ENCODE measurements around the gene NOS1. TPM values are rescaled to one million over a fixed set of nuclear protein-coding genes. Genes with fewer than 3 reads are reported as not detected.

NOS1 gene
- total RNA-seq, 1 experiment from 2014 or later = 25.2 TPM

- BruUV-seq (replicated peaks) = no TSS peak
- H3K27ac ChIP-seq (ENCODE audit: low read depth, low read length, poor library complexity, severe bottlenecking) = no peak overlapping the region
- no peaks in the 10 kb centered on the region for H3K9me3 ChIP-seq (ENCODE audit: low read depth, low read length, poor library complexity, severe bottlenecking)
- no peaks in the 10 kb centered on the region for H3K27me3 ChIP-seq (replicated peaks; ENCODE audit: insufficient read depth, low read depth, low read length, poor library complexity)
- POLR2A ChIA-PET (ENCODE audit: low non-redundant PET) = interaction anchor here (0.6 kb wide), 1 partner anchor 777 kb away, joined by 13 read pairs; no protein-coding TSS in a partner anchor
- CTCF ChIA-PET = no interaction called here
- intact Hi-C loops (cut with micrococcal nuclease; ENCODE audit: unreplicated experiment) = no loop called here
- no peak for TF ChIP-seq EZH2 (IDR thresholded peaks at IDR 0.05; ENCODE audit: borderline replicate concordance, low read depth, low read length, poor library complexity, severe bottlenecking)
- no peak for TF ChIP-seq CTCF (conservative IDR thresholded peaks at IDR 0.05; ENCODE audit: low read depth, low read length)
- DNase-seq (ENCODE audit: low spot score) = no peak
- H3K36me3 ChIP-seq (ENCODE audit: insufficient read depth, low read length, poor library complexity, severe bottlenecking) = no peaks in the 10 kb centered on the region
- no peaks in the 10 kb centered on the region for H3K4me1 ChIP-seq (ENCODE audit: insufficient read depth, low read length, poor library complexity, severe bottlenecking)
- H3K4me3 ChIP-seq (ENCODE audit: low read depth, low read length, poor library complexity, severe bottlenecking) = no peak overlapping the region
Measured at GRCh38 chr12:117394491-117394890, 33.1 kb upstream of the NOS1 start.

- CTCF ChIA-PET = no interaction called here
- Histone ChIP-seq H3K4me3 (ENCODE audit: low read depth, low read length, poor library complexity, severe bottlenecking) (no peak overlapping the region), H3K27me3 (replicated peaks; ENCODE audit: insufficient read depth, low read depth, low read length, poor library complexity) (no peaks in the 10 kb centered on the region), H3K4me1 (ENCODE audit: insufficient read depth, low read length, poor library complexity, severe bottlenecking) (no peaks in the 10 kb centered on the region), H3K9me3 (ENCODE audit: low read depth, low read length, poor library complexity, severe bottlenecking) (no peaks in the 10 kb centered on the region), H3K36me3 (ENCODE audit: insufficient read depth, low read length, poor library complexity, severe bottlenecking) (no peaks in the 10 kb centered on the region), H3K27ac (ENCODE audit: low read depth, low read length, poor library complexity, severe bottlenecking) (no peak overlapping the region)
- TF ChIP-seq CTCF (conservative IDR thresholded peaks at IDR 0.05; ENCODE audit: low read depth, low read length) = no peak
- no peak for TF ChIP-seq EZH2 (IDR thresholded peaks at IDR 0.05; ENCODE audit: borderline replicate concordance, low read depth, low read length, poor library complexity, severe bottlenecking)
- no TSS peak for BruUV-seq (replicated peaks)
- intact Hi-C loops (cut with micrococcal nuclease; ENCODE audit: unreplicated experiment) = no loop called here
- POLR2A ChIA-PET (ENCODE audit: low non-redundant PET) = no interaction called here
- DNase-seq (ENCODE audit: low spot score) = no peak
Measured at GRCh38 chr12:117393656-117394055, 32.2 kb upstream of the NOS1 start.

GRCh38 chr12:117390866-117391265 lies 29.4 kb upstream of the NOS1 start:
- H3K9me3 ChIP-seq (ENCODE audit: low read depth, low read length, poor library complexity, severe bottlenecking) = no peaks in the 10 kb centered on the region
- no peaks in the 10 kb centered on the region for H3K36me3 ChIP-seq (ENCODE audit: insufficient read depth, low read length, poor library complexity, severe bottlenecking)
- no peak for DNase-seq (ENCODE audit: low spot score)
- ChIA-PET CTCF (no interaction called here), POLR2A (ENCODE audit: low non-redundant PET) (no interaction called here)
- H3K4me1 ChIP-seq (ENCODE audit: insufficient read depth, low read length, poor library complexity, severe bottlenecking) = no peaks in the 10 kb centered on the region
- H3K4me3 ChIP-seq (ENCODE audit: low read depth, low read length, poor library complexity, severe bottlenecking) = no peak overlapping the region
- H3K27me3 ChIP-seq (replicated peaks; ENCODE audit: insufficient read depth, low read depth, low read length, poor library complexity) = no peaks in the 10 kb centered on the region
- no peak overlapping the region for H3K27ac ChIP-seq (ENCODE audit: low read depth, low read length, poor library complexity, severe bottlenecking)
- TF ChIP-seq EZH2 (IDR thresholded peaks at IDR 0.05; ENCODE audit: borderline replicate concordance, low read depth, low read length, poor library complexity, severe bottlenecking) = no peak
- TF ChIP-seq CTCF (conservative IDR thresholded peaks at IDR 0.05; ENCODE audit: low read depth, low read length) = no peak
- intact Hi-C loops (cut with micrococcal nuclease; ENCODE audit: unreplicated experiment) = no loop called here
- BruUV-seq (replicated peaks) = no TSS peak

Measured in A673 (cell line).